A673 (cell line): ENCODE data around the gene MRPL1.

Experiments
- CTCF ChIP-seq: fragments of 300-800, 200-600 bp; sonication (generic); conservative IDR thresholded peaks from 2 replicates; pipeline ENCODE4 v1.5.1; 2017; ENCODE audit warnings: low read depth, mild to moderate bottlenecking, antibody characterized with exemption, low read length, moderate library complexity, mixed read lengths
- EZH2 ChIP-seq: fragments of 200-600 bp; sonication (generic); IDR thresholded peaks from 2 replicates; pipeline ENCODE4 v1.6.1; 2017; ENCODE audit warnings: borderline replicate concordance, low read depth, mild to moderate bottlenecking, mixed read lengths, antibody characterized with exemption, low read length; ENCODE audit not compliant: poor library complexity, severe bottlenecking

- no peak for TF ChIP-seq CTCF
- no peak for TF ChIP-seq EZH2
These were observed 30.8 kb downstream of the MRPL1 start for GRCh38 chr4:77893451-77893850.
